Stomach (tissue), 19 donors: ENCODE results near the gene TMEM256. TPM values are rescaled to one million over a fixed set of nuclear protein-coding genes. Genes with fewer than 3 reads are reported as not detected.
A peak's percentile ranks its signal among the peaks of the same experiment; 100 is the strongest.

ENCODE experiments used
- DNase-seq, 2 donors: peaks; one replicate each; pipeline versions ENCODE4 v3.0.0 to v3.0.0-alpha.2; 2013 to 2019
- H3K27ac ChIP-seq, 5 donors: fragments of 200-600 bp in 4 of 5; sonication (generic) in 4 of 5; one replicate each; pipeline ENCODE4 v1.5.1; 2013 to 2019; ENCODE audit warnings: mild to moderate bottlenecking in 1 of 5, moderate library complexity in 1 of 5
- H3K27me3 ChIP-seq, 3 donors: fragments of 200-600 bp; sonication (generic); one replicate each; pipeline ENCODE4 v1.5.1; 2017 to 2019; ENCODE audit warnings: mixed run types in 1 of 3
- H3K36me3 ChIP-seq, 4 donors: fragments of 200-600 bp; sonication (generic); 1 replicate in 3 of 4; 2 replicates in 1 of 4; pipeline ENCODE4 v1.5.1; 2016 to 2019
- H3K4me1 ChIP-seq, 4 donors: fragments of 200-600 bp; sonication (generic); one replicate each; pipeline ENCODE4 v1.5.1; 2016 to 2019
- H3K4me3 ChIP-seq, 4 donors: fragments of 200-600 bp; sonication (generic) in 3 of 4; one replicate each; pipeline ENCODE4 v1.5.1; 2016 to 2019; ENCODE audit warnings: mild to moderate bottlenecking in 1 of 4
- H3K9me3 ChIP-seq, 4 donors: fragments of 200-600 bp; sonication (generic); one replicate each; pipeline ENCODE4 v1.5.1; 2016 to 2019
- CTCF ChIP-seq, 7 experiments: fragments of 450-650 bp in 4 of 7; fragments of 200-600 bp in 3 of 7; sonication (generic) in 3 of 7; IDR thresholded peaks; one replicate each; pipeline ENCODE4 v1.5.1; 2016 to 2019; ENCODE audit warnings: antibody characterized with exemption in 7 of 7, control low read depth in 2 of 7, mild to moderate bottlenecking in 1 of 7
- EP300 ChIP-seq: sonication (generic); formaldehyde crosslinking; IDR thresholded peaks from one replicate; pipeline ENCODE4 v1.6.1; 2017; ENCODE audit warnings: antibody characterized with exemption
- POLR2A ChIP-seq, 4 donors: fragments of 450-650 bp; IDR thresholded peaks; one replicate each; pipeline ENCODE4 v1.6.1; 2016; ENCODE audit warnings: antibody characterized with exemption in 4 of 4, control low read depth in 2 of 4, mild to moderate bottlenecking in 1 of 4, moderate library complexity in 1 of 4
- POLR2AphosphoS5 ChIP-seq, 3 donors: sonication (generic); formaldehyde crosslinking; IDR thresholded peaks; one replicate each; pipeline ENCODE4 v1.6.1; 2016; ENCODE audit warnings: antibody characterized with exemption in 3 of 3
- WGBS, 5 donors: extraction: QIAGEN DNeasy Blood & Tissue Kit in 3 of 5; methylation state at CpG; one replicate each; pipeline versions ENCODE4 v1.1.5 to v1.1.7; 2013 to 2018; 5-methylcytosine and 5-hydroxymethylcytosine counted together
- intact Hi-C: fragments of 100-400 bp; cut with DNase I; formaldehyde crosslinking; loops from one replicate; pipeline ENCODE4 v1.15.1; 2023; ENCODE audit warnings: low total_unique reads
- long read RNA-seq, 10 donors: transcript quantifications; one replicate each; lab custom pipeline, GENCODE V29; 2026
- polyA plus RNA-seq, 3 donors: library from polyadenylated mRNA; stranded (reverse); fragments of 200-250 nt; gene quantifications; one replicate each; pipeline ENCODE4 v1.2.3, GENCODE V29; 2013
- total RNA-seq, 5 donors: library from RNA; depleted of rRNA; stranded (reverse); fragments of >200 nt; gene quantifications; one replicate each; pipeline versions ENCODE4 v1.1.0 to v1.2.3, GENCODE V29; 2014 to 2016
- donor health status: healthy with polysubstance abuse.
- donor health status: Bipolar disorder and iron deficiency.
- donor health status: healthy.

TMEM256 gene
- total RNA-seq, result 100 to 1,000 TPM in 2 of 5 donors, 10 to 100 TPM in 2, not detected in 1; 39.8 to 347 (median 161) TPM
- polyA plus RNA-seq, result 100 to 1,000 TPM; 189 to 282 (median 279) TPM
- long read RNA-seq, donor 1, transcript TMEM256-201 (4 exons, 486 nt), result major isoform, 16 of 24 reads
- long read RNA-seq, donor 1, partial matches to known transcripts, result 6 of 24 reads
- long read RNA-seq, donor 1, other reads (novel, unspliced or antisense), result 0 of 24 reads
- long read RNA-seq, donor 2, transcript TMEM256-201 (4 exons, 486 nt), result major isoform, 26 of 28 reads
- long read RNA-seq, donor 2, partial matches to known transcripts, result 0 of 28 reads
- long read RNA-seq, donor 2, other reads (novel, unspliced or antisense), result 0 of 28 reads
- long read RNA-seq, donor 3, transcript TMEM256-201 (4 exons, 486 nt), result major isoform, 26 of 35 reads
- long read RNA-seq, donor 3, partial matches to known transcripts, result 8 of 35 reads
- long read RNA-seq, donor 3, other reads (novel, unspliced or antisense), result 0 of 35 reads
- long read RNA-seq, donor 4, partial matches to known transcripts, result 0 of 1 reads
- long read RNA-seq, donor 4, other reads (novel, unspliced or antisense), result 0 of 1 reads
- long read RNA-seq, donor 5, transcript TMEM256-201 (4 exons, 486 nt), result major isoform, 29 of 29 reads
- long read RNA-seq, donor 5, partial matches to known transcripts, result 0 of 29 reads
- long read RNA-seq, donor 5, other reads (novel, unspliced or antisense), result 0 of 29 reads
- long read RNA-seq, donor 6, transcript TMEM256-201 (4 exons, 486 nt), result major isoform, 70 of 83 reads
- long read RNA-seq, donor 6, partial matches to known transcripts, result 0 of 83 reads
- long read RNA-seq, donor 6, other reads (novel, unspliced or antisense), result 11 of 83 reads
- long read RNA-seq, donor 7, transcript TMEM256-201 (4 exons, 486 nt), result major isoform, 50 of 66 reads
- long read RNA-seq, donor 7, partial matches to known transcripts, result 14 of 66 reads
- long read RNA-seq, donor 7, other reads (novel, unspliced or antisense), result 0 of 66 reads
- long read RNA-seq, donor 8, transcript TMEM256-201 (4 exons, 486 nt), result major isoform, 34 of 49 reads
- long read RNA-seq, donor 8, partial matches to known transcripts, result 11 of 49 reads
- long read RNA-seq, donor 8, other reads (novel, unspliced or antisense), result 0 of 49 reads
- long read RNA-seq, donor 9, transcript TMEM256-201 (4 exons, 486 nt), result major isoform, 26 of 46 reads
- long read RNA-seq, donor 9, partial matches to known transcripts, result 18 of 46 reads
- long read RNA-seq, donor 9, other reads (novel, unspliced or antisense), result 0 of 46 reads
- long read RNA-seq, donor 10, transcript TMEM256-201 (4 exons, 486 nt), result major isoform, 22 of 23 reads
- long read RNA-seq, donor 10, partial matches to known transcripts, result 0 of 23 reads
- long read RNA-seq, donor 10, other reads (novel, unspliced or antisense), result 0 of 23 reads

GRCh38 chr17:7403977-7404736 is at the start of gene TMEM256:
TMEM256 (minus strand) TSS chr17:7404097; CDS start chr17:7404084, 13 bp downstream.
- intact Hi-C loops, result no loop called here
- Histone ChIP-seq H3K9me3 (no peaks in the 10 kb centered on the region), H3K27me3 (peaks cover 0 to 13% (median 0%) of the 10 kb centered on the region in 3 donors), H3K36me3 (peaks cover 0 to 9% (median 7%) of the 10 kb centered on the region in 4 donors), H3K4me3 (peak within 1 kb of the TSS; percentile 71 to 80 (median 74)), H3K27ac (peak within 1 kb of the TSS; percentile 90 to 94 (median 93)), H3K4me1 (peaks cover 30 to 42% (median 36%) of the 10 kb centered on the region in 4 donors)
- peak; percentile 99 to 100 for DNase-seq
- TF ChIP-seq POLR2AphosphoS5 (IDR thresholded peaks at IDR 0.05) (peak; percentile 94 to 98 (median 96)), POLR2A (IDR thresholded peaks at IDR 0.05) (peak in 2 of 4 donors; percentile 83 to 91), EP300 (no peak)
- 0 to 1% (median 1%) methylated on average over 42 to 49 of the region's 49 CpGs for WGBS, 5 donors

DNA sequence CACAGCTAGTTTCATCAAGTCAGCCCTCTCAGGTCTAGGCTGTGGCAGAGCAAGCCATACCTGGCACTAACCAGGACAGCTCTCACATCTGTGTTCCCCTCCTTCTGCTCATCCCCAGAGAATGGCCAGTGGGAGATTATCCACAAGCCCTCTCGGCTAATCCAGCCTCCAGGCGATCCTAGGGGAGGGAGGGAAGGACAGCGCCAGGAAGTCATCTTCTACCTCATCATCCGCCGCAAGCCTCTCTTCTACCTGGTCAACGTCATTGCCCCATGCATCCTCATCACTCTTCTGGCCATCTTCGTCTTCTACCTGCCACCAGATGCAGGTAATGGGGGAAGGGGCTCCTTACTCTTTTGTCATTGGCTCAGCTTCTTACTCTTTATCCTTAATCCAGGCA is 44.6 kb upstream of the TMEM256 start:
- 84 to 94% (median 88%) methylated on average over 7 of the region's 7 CpGs for WGBS, 5 donors
- Histone ChIP-seq H3K27me3 (peaks cover 0 to 57% (median 28%) of the 10 kb centered on the region in 3 donors), H3K4me3 (no peak overlapping the region), H3K4me1 (peaks cover 12 to 21% (median 19%) of the 10 kb centered on the region in 4 donors), H3K9me3 (no peaks in the 10 kb centered on the region), H3K36me3 (no peaks in the 10 kb centered on the region), H3K27ac (no peak overlapping the region)
- TF ChIP-seq POLR2A (IDR thresholded peaks at IDR 0.05) (no peak), CTCF (IDR thresholded peaks at IDR 0.05) (no peak), POLR2AphosphoS5 (IDR thresholded peaks at IDR 0.05) (no peak), EP300 (no peak)
- DNase-seq, result no peak
- intact Hi-C loops, result no loop called here

- Histone ChIP-seq H3K9me3 (no peaks in the 10 kb centered on the region), H3K4me3 (peak overlapping the region; percentile 23 to 48 (median 34)), H3K36me3 (no peaks in the 10 kb centered on the region), H3K4me1 (peaks cover 13 to 29% (median 24%) of the 10 kb centered on the region in 4 donors), H3K27ac (no peak overlapping the region), H3K27me3 (peaks cover 0 to 83% (median 37%) of the 10 kb centered on the region in 3 donors)
- DNase-seq, result peak; percentile 59 to 82
- no peak for TF ChIP-seq CTCF (IDR thresholded peaks at IDR 0.05)
- TF ChIP-seq EP300, result no peak
- no peak for TF ChIP-seq POLR2AphosphoS5 (IDR thresholded peaks at IDR 0.05)
- no peak for TF ChIP-seq POLR2A (IDR thresholded peaks at IDR 0.05)
- 2 to 9% (median 6%) methylated on average over 16 of the region's 16 CpGs for WGBS, 5 donors
- intact Hi-C loops, result no loop called here
Observed at GRCh38 chr17:7445619-7445968, 41.7 kb upstream of the TMEM256 start.
